Nephron (organoid): Measurements from ENCODE around the gene INPP5K.
A peak's percentile ranks its signal among the peaks of the same experiment; 100 is the strongest.
"Not testable (repeated sequence)": the region's sequence is repeated elsewhere in the genome, so short reads cannot be mapped to it uniquely, and the experiment has no call there.

Experiments
- H3K27ac Mint-ChIP-seq, 3 experiments: 2 replicates each; pipeline ENCODE4 v1.8.0; 2020; ENCODE audit warnings: mixed read lengths in 3 of 3, mild to moderate bottlenecking in 2 of 3, moderate library complexity in 1 of 3
- H3K27me3 Mint-ChIP-seq: 2 replicates; pipeline ENCODE4 v1.8.0; 2021; ENCODE audit warnings: low read depth, mild to moderate bottlenecking, moderate library complexity, mixed read lengths
- H3K36me3 Mint-ChIP-seq: 2 replicates; pipeline ENCODE4 v1.8.0; 2020; ENCODE audit warnings: low read depth, mixed read lengths
- H3K4me1 Mint-ChIP-seq: 2 replicates; pipeline ENCODE4 v1.8.0; 2020; ENCODE audit warnings: mixed read lengths
- H3K4me3 Mint-ChIP-seq, 3 experiments: 2 replicates each; pipeline ENCODE4 v1.8.0; 2020; ENCODE audit warnings: mild to moderate bottlenecking in 3 of 3, mixed read lengths in 3 of 3, moderate library complexity in 2 of 3
- H3K9me3 Mint-ChIP-seq: 2 replicates; pipeline ENCODE4 v1.8.0; 2020; ENCODE audit warnings: mixed read lengths
- TF ChIP-seq, protein P1 (sequence below), 3 experiments: fragments of 200-600 bp; sonication (generic); IDR thresholded peaks; one replicate each; pipeline ENCODE4 v1.5.0; 2021; ENCODE audit warnings: antibody characterized with exemption in 3 of 3; ENCODE audit not compliant: unreplicated experiment in 3 of 3

Gene INPP5K

DNA sequence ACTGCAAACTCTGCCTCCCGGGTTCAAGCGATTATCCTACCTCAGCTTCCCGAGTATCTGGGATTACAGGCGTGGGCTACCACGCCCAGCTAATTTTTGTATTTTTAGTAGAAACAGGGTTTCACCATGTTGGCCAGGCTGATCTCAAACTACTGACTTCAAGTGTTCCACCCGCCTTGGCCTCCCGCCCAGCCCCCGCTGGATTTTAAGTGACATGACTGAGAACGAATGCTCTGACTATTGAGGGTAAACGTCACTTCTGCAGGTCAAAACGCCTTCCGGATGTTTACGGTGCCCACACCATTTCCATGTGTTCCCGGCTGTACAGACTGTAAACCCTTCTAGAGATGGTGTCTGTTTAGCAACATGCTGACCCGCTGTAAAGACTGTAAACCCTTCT lies 23.4 kb upstream of the INPP5K start:
- Mint-ChIP-seq H3K36me3 (peaks cover 64% of the 10 kb centered on the region), H3K9me3 (no peaks in the 10 kb centered on the region)

DNA sequence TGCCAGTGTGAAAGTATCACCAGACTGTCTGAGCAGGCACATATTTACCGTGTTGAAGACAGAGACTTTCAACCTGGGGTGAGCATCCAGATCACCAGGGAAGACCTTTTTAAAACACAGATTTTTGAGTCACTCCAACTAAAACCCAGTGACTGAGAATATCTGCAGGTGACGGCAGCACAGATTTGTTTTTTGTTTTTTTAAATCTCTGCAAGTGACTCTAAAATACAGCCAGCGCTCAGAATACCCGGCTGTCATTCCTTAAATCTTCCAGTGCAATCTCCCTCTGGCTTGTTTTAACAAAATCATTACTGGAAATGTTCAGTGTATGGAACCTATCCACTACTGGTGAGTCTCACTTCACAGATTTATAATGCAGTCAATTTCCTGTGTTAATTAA lies 19.3 kb upstream of the INPP5K start:
- no peak overlapping the region for H3K27ac Mint-ChIP-seq
- H3K4me3 Mint-ChIP-seq = no peak overlapping the region
- H3K4me1 Mint-ChIP-seq = peaks cover 11% of the 10 kb centered on the region
- TF ChIP-seq, protein P1, sequence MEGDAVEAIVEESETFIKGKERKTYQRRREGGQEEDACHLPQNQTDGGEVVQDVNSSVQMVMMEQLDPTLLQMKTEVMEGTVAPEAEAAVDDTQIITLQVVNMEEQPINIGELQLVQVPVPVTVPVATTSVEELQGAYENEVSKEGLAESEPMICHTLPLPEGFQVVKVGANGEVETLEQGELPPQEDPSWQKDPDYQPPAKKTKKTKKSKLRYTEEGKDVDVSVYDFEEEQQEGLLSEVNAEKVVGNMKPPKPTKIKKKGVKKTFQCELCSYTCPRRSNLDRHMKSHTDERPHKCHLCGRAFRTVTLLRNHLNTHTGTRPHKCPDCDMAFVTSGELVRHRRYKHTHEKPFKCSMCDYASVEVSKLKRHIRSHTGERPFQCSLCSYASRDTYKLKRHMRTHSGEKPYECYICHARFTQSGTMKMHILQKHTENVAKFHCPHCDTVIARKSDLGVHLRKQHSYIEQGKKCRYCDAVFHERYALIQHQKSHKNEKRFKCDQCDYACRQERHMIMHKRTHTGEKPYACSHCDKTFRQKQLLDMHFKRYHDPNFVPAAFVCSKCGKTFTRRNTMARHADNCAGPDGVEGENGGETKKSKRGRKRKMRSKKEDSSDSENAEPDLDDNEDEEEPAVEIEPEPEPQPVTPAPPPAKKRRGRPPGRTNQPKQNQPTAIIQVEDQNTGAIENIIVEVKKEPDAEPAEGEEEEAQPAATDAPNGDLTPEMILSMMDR (IDR thresholded peaks at IDR 0.05; ENCODE audit: unreplicated experiment in 3 of 3) = no peak
- peaks cover 60% of the 10 kb centered on the region for H3K36me3 Mint-ChIP-seq
- no peaks in the 10 kb centered on the region for H3K9me3 Mint-ChIP-seq
- H3K27me3 Mint-ChIP-seq = no peaks in the 10 kb centered on the region

More for the DNA sequence above, 23.4 kb upstream of the INPP5K start:
- TF ChIP-seq, protein P1 (IDR thresholded peaks at IDR 0.05; ENCODE audit: unreplicated experiment in 3 of 3) = no peak
- H3K27ac Mint-ChIP-seq = no peak overlapping the region
- H3K4me1 Mint-ChIP-seq = no peaks in the 10 kb centered on the region
- H3K4me3 Mint-ChIP-seq = no peak overlapping the region
- H3K27me3 Mint-ChIP-seq = no peaks in the 10 kb centered on the region

DNA sequence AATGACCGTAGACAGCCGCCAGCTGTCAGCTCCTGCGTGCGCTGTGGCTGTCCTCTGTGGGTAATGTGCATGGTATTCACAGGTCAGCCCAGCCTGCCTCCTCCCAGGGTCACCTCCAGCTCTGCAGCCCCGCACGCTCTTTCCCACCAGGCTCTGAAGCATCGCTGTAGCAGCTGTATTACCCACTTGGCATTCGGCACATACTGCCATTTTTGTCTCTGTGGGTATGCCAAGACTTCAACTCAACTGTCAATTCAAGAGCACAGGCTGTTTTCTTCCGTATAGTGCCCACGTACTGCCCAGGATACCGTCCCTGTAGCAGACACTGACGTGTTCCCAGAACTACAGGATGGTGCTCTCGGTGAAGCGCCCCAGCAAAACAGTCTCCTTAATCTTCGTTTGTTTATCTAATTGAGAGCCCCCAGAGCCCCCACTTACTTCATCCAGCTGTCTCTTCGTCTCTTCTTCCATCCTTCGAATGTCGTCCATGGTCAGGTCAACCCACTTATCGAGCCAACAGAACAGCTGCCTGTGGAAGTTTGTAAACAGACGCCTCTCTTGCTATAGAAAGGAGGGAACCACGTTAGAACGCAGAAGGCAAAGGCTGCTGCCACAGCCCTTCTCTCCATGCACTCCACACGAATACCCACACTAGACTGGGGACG lies 17.4 kb upstream of the INPP5K start:
- Mint-ChIP-seq H3K4me1 (peaks cover 11% of the 10 kb centered on the region), H3K9me3 (no peaks in the 10 kb centered on the region), H3K36me3 (peaks cover 58% of the 10 kb centered on the region), H3K27ac (peak overlapping the region in 2 of 3 experiments; percentile 3 to 57), H3K27me3 (no peaks in the 10 kb centered on the region), H3K4me3 (peak overlapping the region in 1 of 3 experiments; percentile 1)
- TF ChIP-seq, protein P1 (IDR thresholded peaks at IDR 0.05; ENCODE audit: unreplicated experiment in 3 of 3) = no peak

DNA sequence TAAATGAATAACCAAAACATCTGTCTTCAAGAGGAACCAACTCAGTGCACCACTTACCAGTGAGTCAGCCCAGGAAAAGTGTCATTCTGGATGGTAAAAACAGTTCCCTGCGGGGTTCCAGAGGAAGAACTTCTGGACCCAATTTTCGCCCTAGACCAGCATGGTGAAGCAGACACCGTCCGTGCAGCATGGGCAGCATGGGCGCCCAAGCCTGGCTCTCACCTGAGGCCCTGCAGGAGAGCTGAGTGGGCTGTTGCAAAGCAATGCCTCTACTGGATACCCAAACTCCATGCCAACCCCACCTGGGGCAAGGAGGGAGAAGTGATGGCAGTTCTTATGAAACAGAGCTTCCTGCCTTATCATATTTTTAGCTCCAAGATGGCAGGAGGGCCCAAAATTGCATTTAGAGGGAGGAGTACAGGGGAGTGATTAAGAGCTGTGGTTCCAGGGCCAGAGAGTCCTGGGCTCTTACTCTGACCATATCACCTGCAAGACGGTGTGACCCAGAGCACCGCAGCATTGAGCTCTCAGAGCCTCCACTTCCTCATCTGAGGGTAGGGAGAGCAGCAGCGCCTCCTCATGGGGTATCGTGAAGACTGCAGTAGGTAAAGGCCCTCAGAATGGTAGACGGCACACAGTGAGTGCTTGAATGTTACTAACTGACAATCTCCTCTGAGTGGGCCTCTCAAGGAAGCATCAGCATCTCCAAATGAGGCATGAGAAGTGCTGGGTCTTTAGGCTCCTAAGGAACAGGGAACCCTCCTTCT lies 16.6 kb upstream of the INPP5K start:
- H3K9me3 Mint-ChIP-seq = no peaks in the 10 kb centered on the region
- no peak overlapping the region for H3K4me3 Mint-ChIP-seq
- peaks cover 56% of the 10 kb centered on the region for H3K36me3 Mint-ChIP-seq
- H3K4me1 Mint-ChIP-seq = peaks cover 11% of the 10 kb centered on the region
- TF ChIP-seq, protein P1 (IDR thresholded peaks at IDR 0.05; ENCODE audit: unreplicated experiment in 3 of 3) = no peak
- no peaks in the 10 kb centered on the region for H3K27me3 Mint-ChIP-seq
- H3K27ac Mint-ChIP-seq = peak overlapping the region in 1 of 3 experiments; percentile 57

DNA sequence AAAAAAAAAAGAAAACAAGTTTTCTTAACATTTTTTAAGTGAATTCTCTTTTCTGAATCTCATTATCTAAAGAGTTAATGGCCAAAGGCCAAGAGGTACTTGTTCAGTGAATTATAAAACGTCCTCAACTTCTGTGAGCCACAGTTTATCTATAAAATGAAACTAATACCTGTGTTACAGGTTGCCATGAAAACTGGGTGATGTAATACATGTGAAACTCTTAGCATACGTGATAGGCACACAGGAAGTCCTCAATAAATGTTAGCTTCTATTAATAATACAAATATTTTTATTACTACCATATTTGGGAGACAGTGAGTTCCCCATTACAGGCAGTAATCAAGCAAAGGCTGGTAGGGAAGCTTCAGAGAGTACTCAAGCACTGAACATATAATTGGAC lies 13.5 kb upstream of the INPP5K start:
- no peaks in the 10 kb centered on the region for H3K27me3 Mint-ChIP-seq
- no peak overlapping the region for H3K4me3 Mint-ChIP-seq
- H3K27ac Mint-ChIP-seq = no peak overlapping the region
- TF ChIP-seq, protein P1 (IDR thresholded peaks at IDR 0.05; ENCODE audit: unreplicated experiment in 3 of 3) = no peak
- peaks cover 47% of the 10 kb centered on the region for H3K36me3 Mint-ChIP-seq
- H3K9me3 Mint-ChIP-seq = no peaks in the 10 kb centered on the region
- H3K4me1 Mint-ChIP-seq = peaks cover 11% of the 10 kb centered on the region

DNA sequence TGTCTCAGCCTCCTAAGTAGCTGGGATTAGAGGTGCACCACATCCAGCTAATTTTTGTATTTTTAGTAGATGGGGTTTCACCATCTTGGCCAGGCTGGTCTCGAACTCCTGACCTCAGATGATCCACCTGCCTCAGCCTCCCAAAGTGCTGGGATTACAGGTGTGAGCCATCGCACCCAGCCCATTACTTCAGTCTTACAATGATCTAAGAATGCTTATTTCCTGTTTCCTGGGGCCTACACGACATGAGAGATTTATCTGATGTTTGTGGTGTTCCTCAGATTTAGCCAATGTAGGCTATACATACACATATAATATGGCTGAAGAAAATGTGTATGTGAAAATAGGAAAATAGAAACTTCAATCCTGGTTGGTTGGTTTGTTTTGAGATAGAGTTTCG lies 10.5 kb upstream of the INPP5K start:
- not testable (repeated sequence) for H3K9me3 Mint-ChIP-seq, H3K4me1 Mint-ChIP-seq, H3K4me3 Mint-ChIP-seq, H3K27ac Mint-ChIP-seq, H3K27me3 Mint-ChIP-seq
- peaks cover 33% of the 10 kb centered on the region for H3K36me3 Mint-ChIP-seq
